T-helper 2 cell treated with Interferon-gamma antibody and Interleukin-4, amounts not matched to agents 5 μg/mL and 100 μg/mL, for 36 hours (primary cell): ENCODE data around the gene ANKH.

Experiments used
- DNase-seq: peaks from one replicate; pipeline ENCODE4 v3.0.0; 2021; ENCODE audit warnings: low spot score
- H3K27ac Mint-ChIP-seq: one replicate; pipeline ENCODE4 v1.8.0; 2021; ENCODE audit warnings: mild to moderate bottlenecking, mixed read lengths
- H3K27me3 Mint-ChIP-seq: one replicate; pipeline ENCODE4 v1.8.0; 2021; ENCODE audit warnings: low read depth, mixed read lengths
- H3K36me3 Mint-ChIP-seq: one replicate; pipeline ENCODE4 v1.8.0; 2021; ENCODE audit warnings: low read depth, mixed read lengths
- H3K4me1 Mint-ChIP-seq: one replicate; pipeline ENCODE4 v1.8.0; 2021; ENCODE audit warnings: low read depth, mixed read lengths
- H3K4me3 Mint-ChIP-seq: one replicate; pipeline ENCODE4 v1.8.0; 2022; ENCODE audit warnings: mild to moderate bottlenecking, moderate library complexity, mixed read lengths
- H3K9me3 Mint-ChIP-seq: one replicate; pipeline ENCODE4 v1.8.0; 2021; ENCODE audit warnings: mixed read lengths

The ANKH gene

DNA sequence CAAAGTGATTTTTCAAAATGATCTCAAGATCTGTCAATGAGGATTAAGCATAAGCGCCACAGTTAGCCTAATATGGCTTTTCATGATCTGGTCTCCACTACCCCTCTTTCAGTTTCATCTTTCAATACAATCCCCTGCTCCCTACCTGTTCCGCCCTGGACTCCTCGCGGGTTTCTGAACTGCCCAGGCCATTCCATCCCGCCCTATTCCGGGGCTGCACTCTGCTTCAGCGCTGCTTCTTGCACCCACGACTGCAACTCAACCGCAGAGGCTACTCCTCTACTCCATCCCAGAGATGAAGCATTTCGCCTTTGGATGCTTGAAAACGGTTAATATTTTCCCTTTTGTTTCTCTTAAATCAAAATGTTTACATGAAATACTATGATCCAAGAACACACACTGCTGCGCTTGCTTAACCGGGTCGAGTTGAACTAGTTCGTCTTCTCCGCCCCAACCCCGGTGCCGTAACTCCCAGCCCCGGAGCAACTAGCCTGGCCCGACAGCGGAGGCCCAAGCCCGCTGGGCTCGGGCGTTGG, 207.8 kb downstream of the ANKH start:
- Mint-ChIP-seq H3K4me1 (peaks cover 58% of the 10 kb centered on the region), H3K27me3 (no peaks in the 10 kb centered on the region), H3K4me3 (peak overlapping the region; percentile 92), H3K36me3 (peaks cover 32% of the 10 kb centered on the region), H3K27ac (peak overlapping the region; percentile 99), H3K9me3 (no peaks in the 10 kb centered on the region)
- no peak for DNase-seq

DNA sequence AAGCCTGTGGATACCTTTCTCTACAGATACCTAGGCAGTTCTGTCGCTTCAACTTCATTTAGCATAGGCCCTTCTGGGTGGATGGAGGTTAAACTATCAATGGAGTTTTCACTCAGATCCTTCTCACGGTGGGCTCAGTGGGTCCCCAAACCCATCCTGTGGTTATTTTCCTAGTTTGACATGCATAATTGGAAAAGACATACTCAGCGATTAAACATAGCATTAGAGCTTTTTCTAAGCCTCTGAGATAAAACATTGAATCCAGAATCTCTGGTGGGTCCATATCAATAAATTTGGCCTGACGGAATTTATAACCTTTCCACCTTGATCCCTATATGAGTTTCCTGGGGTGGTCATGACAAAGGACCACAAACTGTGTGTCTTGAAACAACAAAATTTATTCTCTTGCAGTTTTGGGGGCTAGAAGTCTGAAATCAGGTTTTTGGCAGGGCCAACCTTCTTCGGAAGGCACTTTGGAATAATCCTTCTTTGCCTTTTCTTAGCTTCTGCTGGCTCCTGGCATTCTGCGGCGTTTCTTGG, 208.8 kb downstream of the ANKH start:
- H3K4me3 Mint-ChIP-seq, result peak overlapping the region; percentile 92
- H3K27me3 Mint-ChIP-seq, result no peaks in the 10 kb centered on the region
- H3K9me3 Mint-ChIP-seq, result no peaks in the 10 kb centered on the region
- H3K27ac Mint-ChIP-seq, result no peak overlapping the region
- H3K36me3 Mint-ChIP-seq, result peaks cover 24% of the 10 kb centered on the region
- H3K4me1 Mint-ChIP-seq, result peaks cover 48% of the 10 kb centered on the region
- DNase-seq, result no peak

DNA sequence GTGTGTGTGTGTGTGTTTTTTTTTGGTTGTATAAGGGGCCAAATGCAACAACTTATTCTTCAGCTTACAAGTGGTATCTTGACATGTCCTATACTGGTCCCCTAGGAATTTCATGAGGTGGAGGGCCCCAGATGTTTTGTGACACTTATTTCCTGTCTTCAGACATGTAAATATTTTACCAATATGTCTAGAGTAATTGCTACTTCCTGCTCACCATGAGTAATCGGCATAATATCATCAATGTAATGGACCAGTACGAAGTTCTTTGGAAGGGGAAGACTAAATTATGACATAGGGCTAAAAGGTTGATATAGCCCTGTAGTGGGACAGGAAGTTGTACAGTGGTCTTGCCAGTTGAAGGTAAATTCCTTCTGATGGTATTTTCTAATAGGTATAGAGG, 210.7 kb downstream of the ANKH start:
- Mint-ChIP-seq H3K4me3 (no peak overlapping the region), H3K4me1 (peaks cover 30% of the 10 kb centered on the region), H3K9me3 (no peaks in the 10 kb centered on the region), H3K27me3 (no peaks in the 10 kb centered on the region), H3K27ac (no peak overlapping the region), H3K36me3 (peaks cover 14% of the 10 kb centered on the region)
- no peak for DNase-seq

DNA sequence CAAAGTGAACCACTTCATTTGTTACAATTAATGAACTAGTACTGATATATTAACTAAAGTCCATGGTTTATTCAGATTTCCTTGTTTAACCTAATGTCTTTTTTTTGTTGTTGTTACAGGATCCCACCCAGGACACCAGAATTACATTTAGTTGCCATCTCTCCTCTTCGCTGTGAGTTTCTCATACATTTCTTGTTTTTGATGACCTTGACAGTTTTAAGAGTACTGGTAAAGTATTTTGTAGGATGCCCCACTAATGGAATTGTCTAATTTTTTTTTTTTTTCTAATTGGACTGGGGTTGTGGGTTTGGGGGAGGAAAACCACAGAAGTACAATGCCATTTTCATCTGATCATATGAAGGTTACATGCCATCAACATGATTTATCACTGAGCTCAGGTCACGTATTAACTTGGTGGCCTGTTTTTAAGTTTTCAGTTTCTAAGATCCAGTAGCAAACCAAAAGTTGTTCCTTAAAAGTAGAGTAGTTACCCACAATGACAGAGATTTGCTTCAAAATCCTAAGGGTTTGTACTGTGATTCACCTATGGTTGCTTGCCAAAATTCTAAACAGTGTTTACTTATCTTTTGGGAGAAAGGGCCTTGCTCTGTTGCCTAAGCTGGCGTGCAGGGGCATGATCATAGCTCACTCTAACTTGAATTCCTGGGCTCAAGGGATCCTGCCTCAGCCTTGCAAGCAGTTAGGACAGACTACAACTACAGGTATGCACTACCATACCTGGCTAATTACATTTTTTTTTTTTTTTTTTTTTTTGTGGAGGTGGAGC, 211.6 kb downstream of the ANKH start:
- H3K27me3 Mint-ChIP-seq, result no peaks in the 10 kb centered on the region
- H3K4me1 Mint-ChIP-seq, result peaks cover 32% of the 10 kb centered on the region
- DNase-seq, result no peak
- no peak overlapping the region for H3K27ac Mint-ChIP-seq
- H3K9me3 Mint-ChIP-seq, result no peaks in the 10 kb centered on the region
- H3K36me3 Mint-ChIP-seq, result peaks cover 14% of the 10 kb centered on the region
- no peak overlapping the region for H3K4me3 Mint-ChIP-seq

DNA sequence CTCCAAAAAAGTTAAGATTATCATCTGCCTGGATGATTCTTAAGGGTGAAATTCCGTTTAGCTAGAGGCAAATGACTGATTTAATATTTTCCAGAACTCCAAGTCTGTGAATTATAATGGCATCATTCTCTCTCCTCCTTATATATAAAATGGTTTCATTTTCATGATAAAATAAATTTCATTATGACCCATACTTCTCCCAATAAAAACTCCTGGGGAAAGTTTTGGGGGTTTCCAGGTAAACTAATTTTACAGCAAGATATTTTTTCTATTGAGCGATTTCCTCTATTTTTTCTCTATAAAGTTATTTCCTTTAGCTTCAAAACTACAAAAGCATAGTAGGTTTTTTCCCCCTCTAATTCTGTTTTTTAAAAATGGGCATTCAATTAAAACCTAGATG, 214.7 kb downstream of the ANKH start:
- Mint-ChIP-seq H3K27me3 (peaks cover 11% of the 10 kb centered on the region), H3K4me1 (peaks cover 22% of the 10 kb centered on the region), H3K4me3 (no peak overlapping the region), H3K9me3 (no peaks in the 10 kb centered on the region), H3K27ac (no peak overlapping the region), H3K36me3 (peaks cover 7% of the 10 kb centered on the region)
- no peak for DNase-seq

DNA sequence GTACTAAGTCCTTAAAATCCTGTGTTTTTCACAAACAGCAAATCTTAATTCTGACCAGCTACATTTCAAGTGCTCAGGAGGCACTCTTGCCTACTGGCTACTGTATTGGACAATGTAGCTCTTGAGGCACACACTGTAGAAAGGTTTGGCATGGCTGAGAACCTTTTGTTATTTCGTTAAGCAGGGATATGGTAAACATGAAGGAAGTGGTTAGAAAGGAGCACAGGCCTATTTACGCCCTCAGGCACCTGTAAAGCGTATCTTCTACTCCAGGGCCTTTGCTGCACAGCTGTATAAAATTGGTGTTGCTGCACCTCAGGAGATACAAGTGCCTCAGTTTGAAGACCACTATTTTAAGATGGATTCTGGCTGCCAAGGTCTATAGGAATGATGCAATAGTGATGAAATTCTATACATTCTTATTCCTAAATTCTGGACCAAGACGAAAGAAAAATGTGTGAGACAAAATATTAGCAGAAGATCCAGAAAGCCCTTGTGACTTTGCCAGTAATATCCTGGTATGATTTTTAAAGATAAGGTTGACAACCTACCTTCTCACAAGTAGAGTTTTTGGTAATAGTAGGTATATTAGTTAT, 216.3 kb downstream of the ANKH start:
- Mint-ChIP-seq H3K9me3 (no peaks in the 10 kb centered on the region), H3K36me3 (peaks cover 4% of the 10 kb centered on the region)

More for the DNA sequence above, 216.3 kb downstream of the ANKH start:
- DNase-seq, result no peak
- Mint-ChIP-seq H3K4me1 (peaks cover 12% of the 10 kb centered on the region), H3K4me3 (no peak overlapping the region), H3K27me3 (peaks cover 19% of the 10 kb centered on the region), H3K27ac (no peak overlapping the region)
